BJ (cell line): ENCODE measurements around the gene FAM24B. TPM values are rescaled to one million over a fixed set of nuclear protein-coding genes. Genes with fewer than 3 reads are reported as not detected.

Source experiments
- CTCF ChIA-PET: fragments of 350-600 bp; formaldehyde crosslinking; extraction: SDS; loops from one replicate; lab custom pipeline; 2021; ENCODE audit warnings: antibody characterized with exemption, inconsistent platforms; lab: Yijun Ruan, JAX
- POLR2A ChIA-PET: fragments of 300-600 bp; sonication (Branson Sonifier 250); formaldehyde crosslinking; extraction: SDS; loops from one replicate; lab custom pipeline; 2021; ENCODE audit warnings: antibody characterized with exemption; lab: Charles Lee
- DNase-seq: peaks from one replicate; pipeline ENCODE4 v3.0.0-alpha.2; 2011; ENCODE audit warnings: low read depth
- H3K27me3 ChIP-seq: 2 replicates; pipeline ENCODE4 v1.6.0; 2011; ENCODE audit warnings: low read length; ENCODE audit not compliant: control insufficient read depth, insufficient read depth
- H3K36me3 ChIP-seq: 2 replicates; pipeline ENCODE4 v1.5.1; 2011; ENCODE audit warnings: low read length; ENCODE audit not compliant: control insufficient read depth, insufficient read depth
- H3K4me3 ChIP-seq: 2 replicates; pipeline ENCODE4 v1.5.1; 2011; ENCODE audit warnings: low read depth, mild to moderate bottlenecking, control low read depth, low read length
- CTCF ChIP-seq: IDR thresholded peaks from 2 replicates; pipeline ENCODE4 v1.5.1; 2011; ENCODE audit warnings: low read depth, mild to moderate bottlenecking, control low read depth, inconsistent platforms, low read length, moderate library complexity; ENCODE audit not compliant: insufficient read depth
- polyA plus RNA-seq: library from polyadenylated mRNA; depleted of rRNA; stranded (reverse); fragments of >200 nt; gene quantifications from 2 replicates; pipeline ENCODE4 v1.2.3, GENCODE V29; 2011

FAM24B gene
- polyA plus RNA-seq, 1 experiment: 2.8 TPM

- no peaks in the 10 kb centered on the region; the same call in 1 of the 2 replicates for H3K36me3 ChIP-seq
- DNase-seq: no peak
- CTCF ChIA-PET: interaction anchor here (1.0 kb wide), 1 partner anchor 8 kb away, joined by 4 read pairs; no protein-coding TSS in a partner anchor
- POLR2A ChIA-PET: no interaction called here
- no peak within 1 kb of the TSS for H3K4me3 ChIP-seq
- TF ChIP-seq CTCF: no peak
- H3K27me3 ChIP-seq: no peaks in the 10 kb centered on the region
Observed at GRCh38 chr10:122845783-122846332, 33.5 kb downstream of the FAM24B start, which contains the start of gene CUZD1. Gene CUZD1, minus strand, starts transcription at chr10:122845857. Its CDS starts 14 bp downstream, at chr10:122845843.

DNA sequence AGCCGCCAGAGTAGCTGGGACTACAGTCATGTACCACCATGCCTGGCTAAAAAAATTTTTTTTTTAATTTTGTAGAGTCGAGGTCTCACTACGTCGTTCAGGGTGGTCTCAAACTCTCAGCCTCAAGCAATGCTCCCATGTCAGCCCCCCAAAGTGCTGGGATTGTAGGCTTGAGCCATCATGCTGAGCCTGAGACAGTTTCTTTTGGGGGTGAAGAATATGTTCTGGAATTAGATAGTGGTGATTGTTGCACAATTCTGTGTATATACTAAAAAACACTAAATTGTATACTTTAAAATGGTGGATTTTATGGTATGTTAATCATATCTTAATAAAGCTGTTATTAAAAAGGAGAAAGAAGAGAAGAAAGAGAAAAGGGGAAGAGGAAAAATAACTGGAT is 35.2 kb downstream of the FAM24B start:
- no peaks in the 10 kb centered on the region; the same call in 1 of the 2 replicates for H3K36me3 ChIP-seq
- DNase-seq: no peak
- ChIA-PET POLR2A (no interaction called here), CTCF (no interaction called here)
- no peak overlapping the region for H3K4me3 ChIP-seq
- no peak for TF ChIP-seq CTCF
- no peaks in the 10 kb centered on the region for H3K27me3 ChIP-seq

GRCh38 chr10:122841569-122841968 is 37.8 kb downstream of the FAM24B start:
- POLR2A ChIA-PET: no interaction called here
- TF ChIP-seq CTCF: no peak

GRCh38 chr10:122839505-122839904 is 39.9 kb downstream of the FAM24B start:
- Histone ChIP-seq H3K36me3 (peaks cover 2% of the 10 kb centered on the region; the same call in 1 of the 2 replicates), H3K27me3 (no peaks in the 10 kb centered on the region), H3K4me3 (no peak overlapping the region)
- DNase-seq: no peak
- TF ChIP-seq CTCF: no peak
- ChIA-PET POLR2A (no interaction called here), CTCF (no interaction called here)

More at GRCh38 chr10:122841569-122841968, 37.8 kb downstream of the FAM24B start:
- Histone ChIP-seq H3K4me3 (no peak overlapping the region), H3K36me3 (peaks cover 2% of the 10 kb centered on the region; the same call in 1 of the 2 replicates), H3K27me3 (no peaks in the 10 kb centered on the region)
- CTCF ChIA-PET: no interaction called here
- no peak for DNase-seq

DNA sequence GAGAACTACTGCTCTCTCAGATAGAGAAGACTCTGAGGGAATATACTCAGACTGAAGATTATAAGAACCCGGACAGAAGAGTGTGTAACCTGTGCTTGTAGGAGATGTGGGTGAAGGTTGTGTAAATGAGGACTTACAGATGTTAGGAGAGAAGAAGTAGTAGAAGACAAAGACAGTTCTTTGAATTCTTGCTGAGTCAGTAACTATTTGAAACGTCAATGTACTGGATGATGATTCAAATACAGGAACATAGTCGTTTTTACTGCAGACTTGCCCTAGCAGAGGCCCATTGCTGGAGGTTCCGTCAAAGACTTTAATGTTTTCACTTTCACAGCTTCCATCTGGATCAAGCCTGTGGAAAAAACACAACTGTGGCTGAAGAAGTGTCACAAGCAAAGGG is 40.5 kb downstream of the FAM24B start:
- H3K36me3 ChIP-seq: peaks cover 2% of the 10 kb centered on the region; the same call in 1 of the 2 replicates
- CTCF ChIA-PET: no interaction called here
- POLR2A ChIA-PET: no interaction called here
- no peak overlapping the region for H3K4me3 ChIP-seq
- H3K27me3 ChIP-seq: no peaks in the 10 kb centered on the region
- TF ChIP-seq CTCF: no peak
- no peak for DNase-seq
